ENCODE measurements around the gene PRDX1. TPM values are rescaled to one million over a fixed set of nuclear protein-coding genes. Genes with fewer than 3 reads are reported as not detected.

The PRDX1 gene
- total and polyA plus RNA-seq, 2 of the 13 experiments (the other 11 are each of a cell fraction or from before 2014, with no cell fraction given), result 761 to 1,898 TPM

DNA sequence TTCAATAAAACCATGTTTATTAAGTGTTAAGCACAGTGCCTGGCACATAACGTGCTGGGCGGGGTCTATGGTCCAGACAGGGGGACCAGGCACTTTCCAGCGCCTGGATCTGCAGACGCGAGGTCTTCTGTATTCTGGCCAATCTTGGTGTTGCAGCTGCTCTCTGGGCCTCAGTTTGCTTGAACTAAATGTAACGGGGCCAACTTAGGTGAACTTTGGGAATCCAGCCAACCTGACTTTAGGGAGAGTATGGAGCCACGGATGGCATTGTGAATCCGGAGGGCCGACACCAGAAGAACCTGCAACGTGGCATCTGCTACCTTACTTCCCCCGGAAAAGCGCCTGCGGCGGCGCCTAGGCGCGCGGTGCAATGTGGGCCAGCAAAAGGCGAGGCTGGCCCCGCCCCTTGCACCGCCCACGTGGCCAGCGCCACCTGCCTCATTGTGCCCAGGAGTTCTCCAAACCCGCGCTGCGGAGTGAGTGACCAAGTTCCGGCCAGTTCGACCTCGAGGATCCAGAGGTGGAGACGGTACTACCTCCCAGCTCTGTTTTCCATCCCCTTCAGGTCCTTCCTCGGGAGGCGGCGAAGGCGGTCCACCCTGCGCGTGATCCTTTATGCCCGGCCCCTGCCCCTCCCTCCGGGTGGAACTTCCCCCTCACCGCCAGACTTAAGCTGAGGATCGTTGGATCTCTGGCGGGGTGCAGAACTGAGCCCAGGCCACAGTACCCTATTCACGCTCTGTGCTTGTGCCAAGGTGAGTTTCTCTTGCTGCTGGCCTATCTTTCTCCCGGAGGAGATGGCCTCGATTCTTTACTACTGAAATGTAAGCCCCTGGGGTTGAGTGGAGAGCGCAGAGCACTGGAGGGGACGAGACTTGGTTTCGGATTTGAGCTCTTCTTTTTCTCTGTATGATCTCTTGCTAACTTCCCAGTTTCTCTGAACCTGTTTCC, 29.0 kb upstream of the PRDX1 start, which contains the start of gene AKR1A1 (continued):
- TF ChIP-seq ZFP36L1 (CRISPR knock-in tag; IDR thresholded peaks at IDR 0.05) (peak; percentile 92; the same call in 1 of the 2 replicates), NPAS2 (CRISPR knock-in tag; IDR thresholded peaks at IDR 0.05; ENCODE audit: borderline replicate concordance) (no peak), PHF8 (CRISPR knock-in tag; IDR thresholded peaks at IDR 0.05) (peak; percentile 82), NFYB (CRISPR knock-in tag; IDR thresholded peaks at IDR 0.05) (peak; percentile 19; the same call in 1 of the 2 replicates), ZFYVE20 (CRISPR knock-in tag; IDR thresholded peaks at IDR 0.05; ENCODE audit: borderline replicate concordance, low read depth) (no peak; the same call in 1 of the 2 replicates), ATAD3A (CRISPR knock-in tag; IDR thresholded peaks at IDR 0.05) (no peak), ZNF264 (CRISPR knock-in tag; IDR thresholded peaks at IDR 0.05) (peak; percentile 59; the same call in 1 of the 2 replicates), KDM6A (CRISPR knock-in tag; IDR thresholded peaks at IDR 0.05; ENCODE audit: low read depth) (no peak), SRSF9 (IDR thresholded peaks at IDR 0.05; ENCODE audit: borderline replicate concordance, insufficient read depth, low read depth, low read length, poor library complexity, severe bottlenecking) (no peak), ZNF180 (CRISPR knock-in tag; IDR thresholded peaks at IDR 0.05; ENCODE audit: borderline replicate concordance, low read depth) (no peak), RBAK (CRISPR knock-in tag; IDR thresholded peaks at IDR 0.05) (no peak), ZFY (CRISPR knock-in tag; IDR thresholded peaks at IDR 0.05) (peak; percentile 80), BRD4 (CRISPR knock-in tag; IDR thresholded peaks at IDR 0.05) (peak; percentile 92), ZNF160 (CRISPR knock-in tag; IDR thresholded peaks at IDR 0.05) (peak; percentile 77; the same call in 1 of the 2 replicates), ZFP41 (CRISPR knock-in tag; IDR thresholded peaks at IDR 0.05; ENCODE audit: borderline replicate concordance) (peak; percentile 66; the same call in 1 of the 2 replicates), RNF219 (CRISPR knock-in tag; IDR thresholded peaks at IDR 0.05) (no peak), SMYD3 (CRISPR knock-in tag; IDR thresholded peaks at IDR 0.05) (peak; percentile 92), ZNF225 (CRISPR knock-in tag; IDR thresholded peaks at IDR 0.05) (no peak; the same call in none of the 2 replicates), ZNF816 (CRISPR knock-in tag; IDR thresholded peaks at IDR 0.05; ENCODE audit: borderline replicate concordance) (no peak), CHCHD3 (CRISPR knock-in tag; IDR thresholded peaks at IDR 0.05) (peak; percentile 96; the same call in 1 of the 2 replicates), SRF (IDR thresholded peaks at IDR 0.05; ENCODE audit: low read depth, low read length) (no peak), RXRA (CRISPR knock-in tag; IDR thresholded peaks at IDR 0.05) (peak; percentile 86), TSC22D2 (CRISPR knock-in tag; IDR thresholded peaks at IDR 0.05; ENCODE audit: borderline replicate concordance) (peak; percentile 25; the same call in 1 of the 2 replicates), MAFG (CRISPR knock-in tag; IDR thresholded peaks at IDR 0.05) (no peak)
- TF ChIP-seq, protein P1, sequence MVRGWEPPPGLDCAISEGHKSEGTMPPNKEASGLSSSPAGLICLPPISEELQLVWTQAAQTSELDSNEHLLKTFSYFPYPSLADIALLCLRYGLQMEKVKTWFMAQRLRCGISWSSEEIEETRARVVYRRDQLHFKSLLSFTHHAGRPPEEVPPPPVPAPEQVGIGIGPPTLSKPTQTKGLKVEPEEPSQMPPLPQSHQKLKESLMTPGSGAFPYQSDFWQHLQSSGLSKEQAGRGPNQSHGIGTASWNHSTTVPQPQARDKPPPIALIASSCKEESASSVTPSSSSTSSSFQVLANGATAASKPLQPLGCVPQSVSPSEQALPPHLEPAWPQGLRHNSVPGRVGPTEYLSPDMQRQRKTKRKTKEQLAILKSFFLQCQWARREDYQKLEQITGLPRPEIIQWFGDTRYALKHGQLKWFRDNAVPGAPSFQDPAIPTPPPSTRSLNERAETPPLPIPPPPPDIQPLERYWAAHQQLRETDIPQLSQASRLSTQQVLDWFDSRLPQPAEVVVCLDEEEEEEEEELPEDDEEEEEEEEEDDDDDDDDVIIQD (CRISPR knock-in tag; IDR thresholded peaks at IDR 0.05; ENCODE audit: low read depth), result no peak
- TF ChIP-seq, protein P2, sequence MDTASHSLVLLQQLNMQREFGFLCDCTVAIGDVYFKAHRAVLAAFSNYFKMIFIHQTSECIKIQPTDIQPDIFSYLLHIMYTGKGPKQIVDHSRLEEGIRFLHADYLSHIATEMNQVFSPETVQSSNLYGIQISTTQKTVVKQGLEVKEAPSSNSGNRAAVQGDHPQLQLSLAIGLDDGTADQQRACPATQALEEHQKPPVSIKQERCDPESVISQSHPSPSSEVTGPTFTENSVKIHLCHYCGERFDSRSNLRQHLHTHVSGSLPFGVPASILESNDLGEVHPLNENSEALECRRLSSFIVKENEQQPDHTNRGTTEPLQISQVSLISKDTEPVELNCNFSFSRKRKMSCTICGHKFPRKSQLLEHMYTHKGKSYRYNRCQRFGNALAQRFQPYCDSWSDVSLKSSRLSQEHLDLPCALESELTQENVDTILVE (CRISPR knock-in tag; IDR thresholded peaks at IDR 0.05), result 0 out of 2 replicates have a peak, but pooled peaks have one; percentile 59

All from HepG2 (cell line).